HFF-Myc (cell line): ENCODE results near the gene EHF.

Source experiments
- DNase-seq: peaks from one replicate; pipeline ENCODE4 v3.0.0-alpha.2; 2011; ENCODE audit warnings: low read depth; ENCODE audit errors: extremely low read depth
- H3K4me3 ChIP-seq: replicated peaks from 2 replicates; pipeline ENCODE4 v1.5.1; 2011; ENCODE audit warnings: low read depth, mild to moderate bottlenecking, control low read depth, low read length
- CTCF ChIP-seq: IDR thresholded peaks from 2 replicates; pipeline ENCODE4 v1.5.1; 2012; ENCODE audit warnings: mild to moderate bottlenecking, low read depth, low read length, control low read depth; ENCODE audit errors: missing control alignments

Gene EHF

DNA sequence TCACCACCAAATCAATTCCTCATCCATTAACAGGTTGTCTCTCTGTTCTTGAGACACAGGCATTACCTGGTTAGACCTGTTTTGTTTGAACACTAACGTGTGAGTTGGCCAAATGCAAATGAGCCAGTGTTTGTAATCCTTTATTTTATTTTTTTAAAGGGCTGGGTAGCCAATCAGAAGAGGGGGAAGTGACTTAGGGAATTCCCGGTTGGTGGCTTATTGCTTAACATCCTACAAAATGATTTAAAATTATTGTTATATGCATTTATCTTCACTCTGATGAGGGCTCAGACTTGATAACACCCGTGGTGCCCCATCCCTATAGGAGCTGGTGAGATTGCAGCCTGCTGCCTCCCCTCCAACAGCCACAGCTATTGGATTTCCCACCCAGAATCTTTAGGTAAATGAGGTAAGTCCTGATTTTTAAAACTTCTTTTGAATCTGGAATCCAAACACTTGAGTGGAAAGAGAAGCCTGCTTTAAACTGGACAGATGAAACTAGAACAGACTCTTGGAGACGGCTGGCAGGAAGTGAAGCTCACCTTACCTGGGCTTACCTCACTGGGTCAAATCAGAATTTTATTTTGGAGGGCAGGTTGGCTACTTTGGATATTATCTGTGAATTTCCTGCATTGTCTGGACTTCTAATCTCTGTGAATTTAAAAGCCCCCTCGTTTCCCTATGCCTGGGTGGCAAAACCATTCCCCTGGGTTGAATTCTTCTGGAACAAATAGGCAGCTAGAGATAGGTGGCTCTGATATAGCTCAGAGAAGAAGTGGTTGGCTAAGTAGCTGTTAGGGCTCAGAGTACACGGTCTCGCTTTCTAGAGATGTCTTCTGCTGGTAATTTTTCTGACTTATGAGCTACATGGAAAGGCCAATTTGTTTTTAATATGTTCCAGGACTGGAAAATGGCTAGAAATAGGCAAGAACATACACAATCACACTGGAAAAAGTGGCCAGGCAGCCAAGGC, at the start of gene EHF:
Gene EHF (plus strand): TSS at position 274 of the 973 bp plus-strand sequence. CDS start 21,538 bp downstream, outside the sequence.
- DNase-seq = no peak
- TF ChIP-seq CTCF = no peak
- no peak within 1 kb of the TSS for H3K4me3 ChIP-seq

- no peak for TF ChIP-seq CTCF
Measured at GRCh38 chr11:34573537-34573936, 47.4 kb upstream of the EHF start.

GRCh38 chr11:34575261-34575660, 45.6 kb upstream of the EHF start:
- H3K4me3 ChIP-seq = no peak overlapping the region
- DNase-seq = no peak
- no peak for TF ChIP-seq CTCF

More at GRCh38 chr11:34573537-34573936, 47.4 kb upstream of the EHF start:
- H3K4me3 ChIP-seq = no peak overlapping the region
- DNase-seq = no peak

DNA sequence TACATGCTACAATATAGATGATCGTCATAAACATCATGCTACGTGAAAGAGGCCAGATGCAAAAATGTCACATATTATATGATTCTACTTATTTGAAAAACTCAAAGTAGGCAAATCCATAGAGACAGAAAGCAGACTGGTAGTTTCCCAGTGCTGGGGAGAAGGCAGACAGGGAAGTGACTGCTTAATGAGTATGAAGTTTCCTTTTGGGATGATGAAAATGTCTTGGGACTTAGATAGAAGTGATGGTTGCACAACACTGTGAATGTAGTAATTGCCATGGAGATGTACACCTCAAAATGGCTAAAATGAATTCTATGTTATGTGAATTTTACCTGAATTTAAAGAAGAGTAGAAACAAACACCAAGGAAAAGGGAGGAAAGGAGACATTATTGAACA, 45.2 kb upstream of the EHF start:
- no peak for TF ChIP-seq CTCF

DNA sequence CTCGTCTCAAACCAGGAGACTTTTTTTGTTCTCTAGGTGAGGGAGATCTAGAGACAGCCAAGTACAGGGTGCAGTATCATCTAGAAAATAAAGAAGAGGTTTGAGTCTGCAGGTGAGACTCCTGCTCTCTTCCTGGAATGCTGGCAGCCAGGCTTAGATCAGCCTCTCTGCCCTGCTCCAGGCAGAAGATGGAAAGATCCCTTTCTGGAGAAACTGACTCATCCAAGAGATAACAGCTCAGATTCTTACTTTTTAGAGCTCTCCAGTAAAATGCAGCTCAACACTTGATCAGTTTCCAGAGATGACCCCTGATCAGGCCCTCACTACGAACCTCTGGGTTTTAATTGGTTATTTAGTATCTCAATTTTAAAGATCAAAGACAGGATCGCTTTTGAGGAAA, 44.6 kb upstream of the EHF start:
- no peak overlapping the region for H3K4me3 ChIP-seq
- no peak for DNase-seq
- TF ChIP-seq CTCF = no peak

More for the DNA sequence above, 45.2 kb upstream of the EHF start:
- H3K4me3 ChIP-seq = no peak overlapping the region
- no peak for DNase-seq

- no peak overlapping the region for H3K4me3 ChIP-seq
- no peak for TF ChIP-seq CTCF
- no peak for DNase-seq
Measured at GRCh38 chr11:34583818-34584217, 37.1 kb upstream of the EHF start.

GRCh38 chr11:34585304-34585734, 35.6 kb upstream of the EHF start:
- TF ChIP-seq CTCF = no peak
- no peak overlapping the region for H3K4me3 ChIP-seq
- DNase-seq = no peak
